Cardiac septum (tissue), 1 donor: ENCODE results near the gene UGT1A7. TPM values are rescaled to one million over a fixed set of nuclear protein-coding genes. Genes with fewer than 3 reads are reported as not detected.
"Not testable (repeated sequence)": the region's sequence is repeated elsewhere in the genome, so short reads cannot be mapped to it uniquely, and the experiment has no call there.

Source experiments
- DNase-seq: peaks from one replicate; pipeline ENCODE4 v3.0.0-alpha.2; 2020; ENCODE audit warnings: low spot score
- intact Hi-C: fragments of 100-400 bp; cut with DNase I; formaldehyde crosslinking; loops from one replicate; pipeline ENCODE4 v1.14.0; 2022
- total RNA-seq: library from RNA; stranded (reverse); fragmentation: NEBNext Ultra II Directional; extraction: Animal tissue kit (Norgen Biotek cat#: 25700); gene quantifications from one replicate; pipeline ENCODE4 v1.2.1, GENCODE V29; 2021
- donor health status: DM: no; HTN: no; CAD: no.

UGT1A7 gene
- total RNA-seq, 1 donor from 2014 or later, result not detected

- DNase-seq, intact Hi-C loops: not testable (repeated sequence)
Measured at GRCh38 chr2:233751212-233752009, 69.7 kb downstream of the UGT1A7 start.

DNA sequence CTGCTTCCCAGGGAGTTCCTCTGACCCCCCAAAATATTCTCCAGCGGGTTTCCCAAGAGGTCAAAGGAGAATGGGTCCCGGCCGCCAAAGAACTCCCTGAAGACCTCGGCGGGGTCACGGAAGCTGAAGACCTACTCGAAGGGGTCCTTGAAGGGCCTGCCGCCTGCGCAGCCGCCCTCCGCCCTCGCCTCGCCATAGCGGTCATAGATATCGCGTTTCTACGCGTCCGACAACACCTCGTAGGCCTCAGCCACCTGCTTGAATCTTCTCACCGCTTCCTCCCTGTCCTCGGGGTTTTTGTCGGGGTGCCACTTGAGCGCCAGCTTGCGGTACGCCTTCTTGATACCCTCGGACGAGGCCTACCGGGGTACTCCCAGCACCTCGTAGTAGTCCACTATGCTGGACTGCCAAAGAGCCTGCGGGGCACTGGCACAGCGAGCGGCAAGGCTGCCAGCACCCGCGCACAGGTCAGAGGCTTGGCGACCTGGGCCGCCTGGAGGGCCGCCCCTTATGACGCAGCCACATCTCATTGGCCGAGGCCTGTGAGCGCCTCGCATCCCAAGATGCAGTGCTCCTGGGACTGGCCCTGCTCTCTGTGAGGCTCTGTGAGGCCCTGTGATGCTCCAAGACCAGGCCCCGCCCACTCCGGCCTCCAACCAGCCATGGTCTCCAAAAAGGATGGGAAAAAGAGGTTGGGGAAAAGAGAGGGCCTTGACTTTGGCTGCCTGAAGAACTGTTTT is 73.3 kb downstream of the UGT1A7 start:
- DNase-seq, result no peak
- intact Hi-C loops, result no loop called here

DNA sequence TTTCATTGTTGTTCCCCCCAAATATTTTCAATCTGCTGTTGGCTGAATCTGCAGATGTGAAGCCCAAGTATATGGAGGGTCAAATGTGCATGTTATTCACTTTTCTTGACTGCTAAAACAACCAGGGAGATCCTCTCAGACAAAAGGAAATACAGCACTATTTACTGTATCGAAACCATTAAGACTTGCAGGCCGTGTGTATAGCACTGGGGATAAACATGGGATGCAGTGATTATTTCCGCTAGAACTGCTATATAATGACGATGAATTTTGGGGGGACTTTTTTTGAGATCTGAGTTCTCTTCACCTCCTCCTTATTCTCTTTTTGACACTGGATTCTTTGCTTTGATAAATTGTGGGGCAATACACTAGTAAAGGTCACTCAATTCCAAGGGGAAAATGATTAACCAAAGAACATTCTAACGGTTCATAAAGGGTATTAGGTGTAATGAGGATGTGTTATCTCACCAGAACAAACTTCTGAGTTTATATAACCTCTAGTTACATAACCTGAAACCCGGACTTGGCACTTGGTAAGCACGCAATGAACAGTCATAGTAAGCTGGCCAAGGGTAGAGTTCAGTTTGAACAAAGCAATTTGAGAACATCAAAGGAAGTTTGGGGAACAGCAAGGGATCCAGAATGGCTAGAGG is 74.9 kb downstream of the UGT1A7 start:
- no peak for DNase-seq
- intact Hi-C loops, result no loop called here

GRCh38 chr2:233758141-233758540 is 76.4 kb downstream of the UGT1A7 start:
- intact Hi-C loops, result no loop called here
- no peak for DNase-seq

DNA sequence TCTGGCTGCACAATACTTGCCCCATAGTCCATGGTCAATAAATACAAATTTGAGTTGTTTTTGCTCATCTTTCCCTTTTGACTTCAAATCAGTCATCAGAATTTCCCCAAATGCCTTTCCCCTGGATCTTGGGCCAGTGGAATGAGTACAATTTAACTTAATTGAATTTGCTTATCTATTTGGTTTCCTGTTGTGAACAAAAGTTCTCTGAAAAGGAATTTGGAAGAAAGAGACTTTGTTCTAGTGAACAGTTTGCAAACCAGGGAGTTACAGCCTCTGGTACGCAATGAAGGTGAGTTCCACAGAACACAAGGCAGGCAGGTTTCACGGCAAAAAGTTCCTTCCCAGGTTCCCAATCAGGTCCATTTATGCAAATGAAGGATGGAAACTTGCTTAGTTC is 77.1 kb downstream of the UGT1A7 start:
- intact Hi-C loops, result no loop called here
- no peak for DNase-seq

GRCh38 chr2:233760043-233760442 is 78.3 kb downstream of the UGT1A7 start, which contains the start of gene UGT1A1:
UGT1A1 (plus strand) TSS chr2:233760270; CDS start chr2:233760288, 18 bp downstream.
- no peak for DNase-seq
- intact Hi-C loops, result no loop called here

DNA sequence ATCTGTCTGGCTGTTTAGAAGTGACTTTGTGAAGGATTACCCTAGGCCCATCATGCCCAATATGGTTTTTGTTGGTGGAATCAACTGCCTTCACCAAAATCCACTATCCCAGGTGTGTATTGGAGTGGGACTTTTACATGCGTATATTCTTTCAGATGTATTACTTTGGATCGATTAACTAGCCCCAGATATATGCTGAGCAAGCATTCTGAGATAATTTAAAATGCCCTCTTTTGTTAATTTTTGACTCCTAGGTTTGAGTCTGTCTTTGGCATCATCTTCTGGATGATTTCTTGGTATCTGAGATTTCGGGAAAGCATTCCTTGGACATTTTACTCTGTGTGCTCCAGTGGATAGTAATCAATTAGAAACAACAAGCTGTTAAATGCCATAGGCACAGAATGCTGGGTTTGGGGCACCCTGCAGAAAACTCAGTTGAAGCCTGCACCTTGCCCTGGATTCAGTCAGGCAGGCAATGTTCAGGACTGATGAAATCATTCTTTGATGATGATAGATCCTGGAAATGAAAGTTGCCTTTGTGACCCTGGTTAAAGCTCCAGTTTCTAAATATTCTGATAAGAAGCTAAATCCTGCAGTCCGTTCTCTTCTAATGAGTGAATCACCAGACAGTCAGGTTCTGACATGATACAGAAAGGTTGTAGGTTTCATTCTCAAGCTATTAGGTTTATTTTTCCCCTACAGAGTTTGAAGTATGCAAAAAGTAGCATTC is 79.5 kb downstream of the UGT1A7 start:
- intact Hi-C loops, result no loop called here
- DNase-seq, result no peak

DNA sequence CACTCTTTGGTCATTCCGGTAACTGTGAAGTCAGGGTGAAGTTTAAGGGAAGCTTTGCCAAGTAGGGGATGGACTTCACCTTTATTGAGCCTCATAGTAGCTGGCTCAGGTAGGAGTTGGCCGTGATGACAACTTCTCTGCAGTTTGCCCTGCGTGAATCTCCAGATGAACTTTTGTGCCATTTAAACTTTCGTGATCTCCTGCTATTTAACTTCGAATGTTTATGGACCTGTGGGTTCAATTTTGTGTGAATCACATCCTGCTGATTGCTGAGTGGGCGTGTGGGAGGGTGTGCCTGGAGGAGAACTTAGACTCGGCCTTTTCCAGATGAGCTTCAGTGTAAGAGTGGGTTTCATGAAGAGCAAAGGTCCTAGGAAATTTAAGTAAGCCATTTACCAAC is 82.6 kb downstream of the UGT1A7 start:
- no peak for DNase-seq

DNA sequence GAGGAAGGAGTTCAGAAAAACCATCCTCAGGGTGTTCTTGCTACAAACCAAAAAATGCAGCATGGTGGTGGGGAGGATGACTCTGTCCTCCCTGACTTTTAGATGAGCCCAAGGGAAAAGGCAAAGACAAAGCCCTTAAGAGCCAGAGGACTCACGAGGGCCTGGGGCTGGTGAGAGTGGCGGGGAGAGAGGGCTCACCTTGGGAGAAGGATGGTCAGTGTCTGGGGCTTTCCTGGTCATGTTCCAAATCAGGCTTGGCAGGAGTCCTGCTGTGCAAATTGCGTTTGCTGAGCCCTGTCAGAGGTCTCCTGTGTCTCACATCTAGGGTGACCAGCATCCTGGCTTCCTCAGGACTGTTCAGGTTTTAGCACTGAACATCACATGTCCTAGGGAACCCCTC is 83.1 kb downstream of the UGT1A7 start:
- DNase-seq, result no peak
- intact Hi-C loops, result no loop called here

More for the DNA sequence above, 82.6 kb downstream of the UGT1A7 start:
- intact Hi-C loops, result no loop called here

- intact Hi-C loops, result no loop called here
- no peak for DNase-seq
Measured at GRCh38 chr2:233766416-233766815, 84.7 kb downstream of the UGT1A7 start.

DNA sequence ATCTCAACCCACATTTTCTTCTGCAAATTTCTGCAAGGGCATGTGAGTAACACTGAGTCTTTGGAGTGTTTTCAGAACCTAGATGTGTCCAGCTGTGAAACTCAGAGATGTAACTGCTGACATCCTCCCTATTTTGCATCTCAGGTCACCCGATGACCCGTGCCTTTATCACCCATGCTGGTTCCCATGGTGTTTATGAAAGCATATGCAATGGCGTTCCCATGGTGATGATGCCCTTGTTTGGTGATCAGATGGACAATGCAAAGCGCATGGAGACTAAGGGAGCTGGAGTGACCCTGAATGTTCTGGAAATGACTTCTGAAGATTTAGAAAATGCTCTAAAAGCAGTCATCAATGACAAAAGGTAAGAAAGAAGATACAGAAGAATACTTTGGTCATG is 86.4 kb downstream of the UGT1A7 start:
- intact Hi-C loops, result no loop called here
- DNase-seq, result no peak

GRCh38 chr2:233769260-233769659 is 87.6 kb downstream of the UGT1A7 start:
- DNase-seq, result no peak
- intact Hi-C loops, result no loop called here

DNA sequence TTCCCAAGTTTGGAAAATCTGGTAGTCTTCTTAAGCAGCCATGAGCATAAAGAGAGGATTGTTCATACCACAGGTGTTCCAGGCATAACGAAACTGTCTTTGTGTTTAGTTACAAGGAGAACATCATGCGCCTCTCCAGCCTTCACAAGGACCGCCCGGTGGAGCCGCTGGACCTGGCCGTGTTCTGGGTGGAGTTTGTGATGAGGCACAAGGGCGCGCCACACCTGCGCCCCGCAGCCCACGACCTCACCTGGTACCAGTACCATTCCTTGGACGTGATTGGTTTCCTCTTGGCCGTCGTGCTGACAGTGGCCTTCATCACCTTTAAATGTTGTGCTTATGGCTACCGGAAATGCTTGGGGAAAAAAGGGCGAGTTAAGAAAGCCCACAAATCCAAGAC is 90.5 kb downstream of the UGT1A7 start:
- intact Hi-C loops, result no loop called here
- no peak for DNase-seq

GRCh38 chr2:233772583-233772982 is 90.9 kb downstream of the UGT1A7 start:
- DNase-seq, result no peak
- intact Hi-C loops, result no loop called here

- intact Hi-C loops, result no loop called here
- no peak for DNase-seq
Measured at GRCh38 chr2:233773854-233774253, 92.2 kb downstream of the UGT1A7 start.

- intact Hi-C loops, result no loop called here
- DNase-seq, result no peak
Measured at GRCh38 chr2:233775414-233775813, 93.7 kb downstream of the UGT1A7 start.

DNA sequence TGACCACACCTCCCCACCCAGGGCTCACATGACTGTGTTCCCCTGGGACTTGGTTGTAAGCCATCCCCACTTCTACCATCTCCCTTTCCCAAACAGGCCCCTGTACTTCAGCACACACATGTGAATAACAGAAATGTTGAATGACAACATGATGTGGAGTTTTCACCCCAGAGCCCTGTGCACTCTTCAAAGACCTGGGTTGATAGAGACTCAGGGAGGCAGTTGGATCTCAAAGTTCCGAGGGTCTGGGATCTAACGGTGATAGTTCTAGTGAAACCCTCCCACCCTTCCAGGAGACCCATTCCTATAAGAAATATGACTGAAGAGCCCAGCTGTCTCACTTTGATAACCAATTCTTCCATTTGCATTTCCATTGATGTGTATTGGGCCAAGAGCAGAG is 96.3 kb downstream of the UGT1A7 start, which contains the start of gene MROH2A:
MROH2A (plus strand) TSS at position 301 of the 400 bp plus-strand sequence. CDS start 1,029 bp downstream, outside the sequence.
- no peak for DNase-seq
- intact Hi-C loops, result no loop called here

- intact Hi-C loops, result no loop called here
- DNase-seq, result no peak
Measured at GRCh38 chr2:233779722-233780121, 98.0 kb downstream of the UGT1A7 start.

DNA sequence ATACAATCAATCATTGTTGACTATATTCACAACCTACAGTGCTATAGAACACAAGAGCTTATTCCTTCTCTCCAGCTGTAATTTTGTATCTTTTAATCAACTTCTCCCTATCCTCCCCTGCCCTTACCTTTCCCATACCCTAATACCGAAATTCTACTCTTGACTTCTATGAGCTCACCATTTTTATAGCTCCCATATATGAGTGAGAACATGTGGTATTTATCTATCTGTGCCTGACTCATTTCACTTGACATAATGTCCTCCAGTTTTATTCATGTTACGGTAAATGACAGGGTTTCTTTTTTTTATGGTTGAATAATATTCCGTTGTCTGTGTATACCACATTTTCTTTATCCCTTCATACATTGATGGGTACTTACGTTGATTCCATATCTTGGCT is 99.1 kb downstream of the UGT1A7 start:
- intact Hi-C loops, result no loop called here
- DNase-seq, result no peak

DNA sequence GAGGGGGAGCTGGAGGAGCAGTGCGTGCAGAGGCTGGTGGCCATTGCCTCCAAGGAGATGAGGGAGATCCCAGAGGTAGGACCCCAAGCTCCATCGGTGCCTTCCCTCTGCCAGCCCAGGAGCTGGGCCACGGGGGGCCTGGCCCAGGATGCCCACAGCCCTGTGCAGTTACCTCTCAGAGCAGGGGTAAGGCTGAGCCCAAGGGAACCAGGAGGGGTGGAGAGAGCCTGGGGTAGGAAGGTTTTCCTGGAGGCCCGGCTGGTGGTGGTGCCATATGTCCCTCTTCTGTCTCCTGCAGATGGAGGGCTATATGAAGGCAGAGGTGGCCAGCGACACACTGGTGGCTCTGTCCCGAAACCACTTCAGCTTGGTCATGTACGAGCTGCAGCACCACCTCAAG is 107.9 kb downstream of the UGT1A7 start:
- no peak for DNase-seq
- intact Hi-C loops, result no loop called here
